Myocyte (in vitro differentiated cells): ENCODE results near the gene CCDC69. TPM values are rescaled to one million over a fixed set of nuclear protein-coding genes. Genes with fewer than 3 reads are reported as not detected.
"Not testable (repeated sequence)": the region's sequence is repeated elsewhere in the genome, so short reads cannot be mapped to it uniquely, and the experiment has no call there.

ENCODE experiments used
- DNase-seq: peaks from one replicate; pipeline ENCODE4 v3.0.0-alpha.2; 2012; ENCODE audit warnings: low read depth
- total RNA-seq: library from RNA; depleted of rRNA; stranded (reverse); fragments of >200 nt; gene quantifications from 2 replicates; pipeline ENCODE4 v1.2.3, GENCODE V29; 2014

The CCDC69 gene
- total RNA-seq, 1 donor from 2014 or later, result 3.2 TPM

GRCh38 chr5:151196556-151197290, 27.2 kb downstream of the CCDC69 start:
- peak; percentile 68 for DNase-seq

GRCh38 chr5:151195622-151196021, 28.3 kb downstream of the CCDC69 start:
- DNase-seq, result no peak

- no peak for DNase-seq
Measured at GRCh38 chr5:151192626-151193025, 31.3 kb downstream of the CCDC69 start.

GRCh38 chr5:151191661-151192060, 32.2 kb downstream of the CCDC69 start:
- DNase-seq, result no peak

GRCh38 chr5:151189151-151189550, 34.7 kb downstream of the CCDC69 start:
- no peak for DNase-seq

GRCh38 chr5:151186538-151186937, 37.4 kb downstream of the CCDC69 start:
- DNase-seq, result no peak

GRCh38 chr5:151186052-151186451, 37.8 kb downstream of the CCDC69 start:
- DNase-seq, result no peak

GRCh38 chr5:151184316-151185042, 39.4 kb downstream of the CCDC69 start:
- no peak for DNase-seq

GRCh38 chr5:151183456-151184245, 40.2 kb downstream of the CCDC69 start:
- DNase-seq, result peak; percentile 85

GRCh38 chr5:151182976-151183375, 40.9 kb downstream of the CCDC69 start:
- DNase-seq, result no peak

- DNase-seq, result no peak
Measured at GRCh38 chr5:151182524-151182900, 41.4 kb downstream of the CCDC69 start.

GRCh38 chr5:151181818-151182523, 41.9 kb downstream of the CCDC69 start:
- no peak for DNase-seq

GRCh38 chr5:151180291-151180690, 43.6 kb downstream of the CCDC69 start:
- no peak for DNase-seq

GRCh38 chr5:151179489-151179840, 44.4 kb downstream of the CCDC69 start:
- no peak for DNase-seq

- DNase-seq, result peak; percentile 80
Measured at GRCh38 chr5:151178777-151179488, 45.0 kb downstream of the CCDC69 start.

GRCh38 chr5:151178372-151178771, 45.5 kb downstream of the CCDC69 start:
- no peak for DNase-seq

GRCh38 chr5:151176268-151176667, 47.6 kb downstream of the CCDC69 start:
- not testable (repeated sequence) for DNase-seq

- DNase-seq, result peak; percentile 87
Measured at GRCh38 chr5:151174612-151175101, 49.2 kb downstream of the CCDC69 start.

GRCh38 chr5:151173711-151174611, 49.9 kb downstream of the CCDC69 start:
- DNase-seq, result no peak
